Measurements from ENCODE around the gene PRODH.
"Not testable (repeated sequence)": the region's sequence is repeated elsewhere in the genome, so short reads cannot be mapped to it uniquely, and the experiment has no call there.

PRODH gene

GRCh38 chr22:18953128-18953527, 17.0 kb upstream of the PRODH start:
- DNase-seq (ENCODE audit: low read depth): not testable (repeated sequence)

DNA sequence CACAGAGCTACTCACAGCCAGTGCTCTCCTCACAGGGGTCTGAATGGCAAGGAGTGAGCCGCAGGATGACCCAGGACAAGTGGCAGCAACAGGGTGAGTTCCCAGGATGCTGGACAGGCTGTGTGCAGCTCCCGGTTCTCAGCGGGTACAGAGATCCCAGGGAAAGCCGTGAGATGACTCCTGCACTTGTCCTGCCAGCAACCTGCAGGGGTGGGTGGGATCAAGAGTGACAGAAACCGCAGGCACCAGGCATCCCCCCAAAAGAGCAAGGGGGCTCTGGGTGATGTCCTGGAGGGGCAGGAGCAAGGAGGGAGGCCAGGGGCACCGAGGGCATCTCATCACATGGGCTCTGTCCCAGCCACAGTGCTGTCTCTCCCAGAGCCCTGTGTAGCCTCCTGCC, 15.9 kb upstream of the PRODH start:
- no peak for DNase-seq (ENCODE audit: low read depth)

DNA sequence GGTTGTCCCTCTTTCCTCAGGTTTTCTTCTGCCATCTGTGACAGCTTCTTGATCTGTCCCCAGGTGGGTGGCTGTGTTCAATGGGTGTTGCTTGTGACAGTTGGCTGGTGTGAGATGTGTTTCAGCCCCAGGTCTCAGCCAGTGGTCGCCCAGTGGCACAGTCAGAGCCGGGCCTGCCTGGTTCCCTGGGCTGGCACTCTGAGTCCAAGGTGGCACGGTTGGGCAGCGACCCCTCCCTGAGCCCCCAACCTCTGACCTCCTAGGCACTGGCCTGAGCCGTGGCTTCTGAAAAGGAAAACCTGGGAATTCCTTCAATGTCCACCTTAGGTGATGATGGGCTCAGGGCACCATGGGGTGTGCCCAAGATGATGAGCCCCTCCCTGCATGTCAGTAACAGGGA, 14.0 kb upstream of the PRODH start:
- DNase-seq (ENCODE audit: low read depth): no peak

DNA sequence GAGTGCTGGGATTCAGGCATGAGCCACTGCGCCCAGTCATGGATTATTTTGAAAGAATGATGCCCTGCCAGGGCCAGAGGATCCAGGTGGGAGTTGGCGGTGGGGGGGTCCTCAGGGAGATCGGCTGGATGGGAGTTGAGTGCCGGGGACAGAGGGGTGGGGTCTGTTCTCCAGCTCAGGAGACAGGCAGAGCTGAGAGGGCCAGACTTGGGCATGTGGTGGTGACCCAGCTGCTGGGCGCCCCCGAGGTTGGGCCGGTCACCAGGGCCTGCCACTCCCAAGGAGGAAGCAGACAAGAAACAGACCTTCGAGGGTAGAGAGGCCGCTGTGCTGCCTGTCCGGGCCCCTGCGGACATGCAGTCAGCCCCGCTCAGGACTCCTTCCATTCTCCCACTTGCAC, 11.8 kb upstream of the PRODH start:
- no peak for DNase-seq (ENCODE audit: low read depth)

GRCh38 chr22:18947105-18947504, 11.0 kb upstream of the PRODH start:
- not testable (repeated sequence) for DNase-seq (ENCODE audit: low read depth)

GRCh38 chr22:18938691-18939090, 2.6 kb upstream of the PRODH start:
- DNase-seq (ENCODE audit: low read depth): not testable (repeated sequence)

- DNase-seq (ENCODE audit: low read depth): not testable (repeated sequence)
These were observed 1.4 kb downstream of the PRODH start for GRCh38 chr22:18934688-18935087.

- DNase-seq (ENCODE audit: low read depth): no peak
These were observed 2.2 kb downstream of the PRODH start for GRCh38 chr22:18933914-18934313.

DNA sequence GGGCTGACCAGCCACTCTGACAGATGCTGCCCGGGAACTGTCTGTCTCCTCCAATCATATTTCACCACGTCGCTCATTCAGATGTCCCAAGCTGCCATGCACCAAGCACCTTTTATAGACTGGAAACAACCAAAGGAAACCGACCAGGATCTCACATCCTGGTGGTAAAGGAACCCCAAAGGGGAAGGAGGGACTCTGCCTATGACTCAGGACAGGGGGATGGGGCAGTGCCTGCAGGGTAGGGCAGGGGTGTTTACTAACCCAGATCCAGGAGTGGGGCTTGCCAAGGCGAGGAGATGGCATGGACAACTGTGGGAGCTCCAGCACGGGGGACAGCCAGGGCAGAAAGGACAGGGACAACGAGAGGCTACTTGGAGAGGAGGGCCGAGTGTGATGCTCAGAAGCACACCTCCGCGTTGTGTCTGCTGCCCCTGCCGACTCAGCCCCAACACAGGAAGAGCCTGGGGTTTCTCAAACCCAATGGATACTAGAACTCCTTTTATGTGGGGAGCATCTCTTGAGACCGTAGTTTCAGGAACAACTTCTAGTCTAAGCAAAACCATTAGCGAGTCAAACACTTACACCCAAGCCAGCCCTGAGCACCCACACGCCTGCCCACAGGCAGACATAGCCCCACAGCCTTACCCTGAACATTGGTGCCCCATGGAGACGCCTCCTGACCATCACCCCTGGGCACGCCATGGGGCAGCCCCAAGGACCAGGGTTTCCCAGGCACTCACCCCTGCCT, 4.0 kb downstream of the PRODH start:
- no peak for DNase-seq (ENCODE audit: low read depth)

GRCh38 chr22:18929459-18929858, 6.6 kb downstream of the PRODH start:
- DNase-seq (ENCODE audit: low read depth): no peak

- DNase-seq (ENCODE audit: low read depth): no peak
These were observed 8.5 kb downstream of the PRODH start for GRCh38 chr22:18927573-18927972.

GRCh38 chr22:18927020-18927419, 9.1 kb downstream of the PRODH start:
- DNase-seq (ENCODE audit: low read depth): no peak

- DNase-seq (ENCODE audit: low read depth): no peak
These were observed 10.6 kb downstream of the PRODH start for GRCh38 chr22:18925368-18926064.

- not testable (repeated sequence) for DNase-seq (ENCODE audit: low read depth)
These were observed 15.7 kb downstream of the PRODH start for GRCh38 chr22:18920257-18920902.

- not testable (repeated sequence) for DNase-seq (ENCODE audit: low read depth)
These were observed 18.3 kb downstream of the PRODH start for GRCh38 chr22:18917818-18918217.

DNA sequence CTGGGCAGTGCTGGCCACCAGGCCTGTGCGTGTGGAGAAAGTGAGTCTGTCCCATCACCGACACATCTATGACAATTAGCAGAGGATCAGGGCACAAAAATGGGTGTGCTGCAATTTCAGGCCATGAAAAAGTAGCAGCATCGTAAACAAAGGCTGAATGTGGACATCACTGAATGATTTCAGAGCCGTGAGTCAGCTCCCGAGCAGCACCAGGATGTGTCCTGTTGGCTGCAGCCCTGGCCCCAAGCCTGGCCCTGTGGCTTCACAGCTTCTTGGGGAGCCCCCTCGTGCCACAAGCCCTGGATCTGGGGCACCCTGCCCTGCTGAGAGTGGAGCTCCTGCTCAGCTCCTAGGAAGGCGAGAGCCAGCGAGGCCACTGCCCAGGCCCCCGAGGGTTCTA, 20.5 kb downstream of the PRODH start:
- DNase-seq (ENCODE audit: low read depth): not testable (repeated sequence)

DNA sequence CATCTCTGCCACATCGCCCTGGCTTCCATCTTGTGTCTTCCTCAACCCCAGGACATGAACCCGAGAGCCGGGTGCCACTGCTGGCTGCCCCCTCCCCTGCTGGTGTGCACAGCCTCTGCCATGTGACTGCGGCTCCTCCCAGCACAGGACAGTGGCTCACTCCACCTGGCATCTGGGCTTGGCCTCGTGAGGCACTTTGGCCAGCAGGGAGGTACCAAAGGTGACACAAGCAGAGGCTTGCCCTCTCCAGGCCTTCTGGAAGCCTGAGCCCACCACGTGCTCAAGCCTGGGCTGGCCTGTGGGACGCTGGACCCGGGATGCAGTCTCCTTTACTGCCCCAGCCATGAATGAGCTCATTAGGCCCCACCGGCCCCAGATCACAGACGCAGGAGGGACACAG, 21.5 kb downstream of the PRODH start:
- not testable (repeated sequence) for DNase-seq (ENCODE audit: low read depth)

GRCh38 chr22:18912264-18912946, 23.7 kb downstream of the PRODH start:
- DNase-seq (ENCODE audit: low read depth): not testable (repeated sequence)

DNA sequence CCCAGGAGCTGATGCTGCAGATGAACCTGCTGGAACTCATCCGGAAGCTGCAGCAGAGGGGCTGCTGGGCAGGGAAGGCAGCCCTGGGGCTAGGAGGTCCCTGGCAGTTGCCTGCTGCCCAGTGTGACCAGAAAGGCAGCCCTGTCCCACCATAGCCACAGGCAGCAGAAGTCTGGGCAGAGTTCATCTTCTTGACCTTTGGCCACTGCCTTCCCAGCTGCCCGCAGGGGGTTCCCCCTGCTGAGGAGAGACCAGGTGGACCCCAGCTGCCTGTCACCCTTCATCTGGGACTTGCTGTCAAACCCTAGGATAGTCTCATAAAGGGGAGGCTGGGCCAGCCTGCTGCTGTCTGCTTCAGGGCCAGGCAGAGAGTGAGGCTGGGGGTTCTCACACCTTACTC, 24.6 kb downstream of the PRODH start:
- not testable (repeated sequence) for DNase-seq (ENCODE audit: low read depth)

DNA sequence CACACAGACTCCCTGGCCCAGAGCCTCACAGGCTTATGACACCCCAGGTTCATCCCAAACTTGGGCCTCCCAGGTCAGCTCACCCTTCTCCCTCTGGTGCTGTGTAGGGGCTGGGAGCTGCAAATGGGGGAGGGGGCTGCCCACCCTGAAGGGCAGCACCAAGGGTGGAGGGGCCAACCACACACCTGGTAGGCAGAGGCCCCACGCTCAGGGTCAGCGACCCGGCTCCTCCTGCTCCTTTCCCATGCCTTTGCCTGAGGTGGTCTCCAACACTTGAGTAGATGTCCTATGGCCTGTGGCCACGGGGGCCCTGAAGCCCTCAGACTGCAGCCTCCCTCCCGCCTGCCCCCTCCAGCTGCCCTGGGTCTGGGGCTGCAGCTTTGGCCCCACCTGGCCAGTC, 26.5 kb downstream of the PRODH start:
- DNase-seq (ENCODE audit: low read depth): no peak

DNA sequence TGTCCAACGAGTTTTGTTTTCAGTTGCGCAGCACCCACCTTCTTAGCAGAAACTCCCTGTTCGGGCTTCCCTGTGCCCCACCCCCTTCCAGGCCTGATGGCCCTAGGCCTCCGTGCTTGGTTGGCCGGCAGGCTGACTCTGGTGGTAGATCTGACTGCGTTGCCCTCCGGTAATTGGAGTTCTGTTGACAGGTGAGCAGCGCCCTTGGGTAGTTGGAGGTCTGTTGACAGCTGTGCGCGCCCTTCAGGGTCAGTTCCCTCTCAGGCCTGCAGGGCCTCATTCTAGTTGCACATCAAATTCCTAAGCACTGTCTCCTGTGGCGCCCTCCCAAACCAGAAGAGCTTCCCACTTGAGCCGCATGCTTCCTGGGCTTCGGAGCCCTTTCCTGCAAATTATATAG, 29.2 kb downstream of the PRODH start:
- no peak for DNase-seq (ENCODE audit: low read depth)

- not testable (repeated sequence) for DNase-seq (ENCODE audit: low read depth)
These were observed 29.7 kb downstream of the PRODH start for GRCh38 chr22:18906410-18906745.
